Peyer's patch (tissue), 4 donors: ENCODE results near the gene SLC25A19. TPM values are rescaled to one million over a fixed set of nuclear protein-coding genes. Genes with fewer than 3 reads are reported as not detected.
A peak's percentile ranks its signal among the peaks of the same experiment; 100 is the strongest.

Source experiments
- DNase-seq, 3 donors: peaks; one replicate each; pipeline ENCODE4 v3.0.0-alpha.2; 2017 to 2019
- H3K27ac ChIP-seq, 4 donors: fragments of 200-600 bp; sonication (generic); one replicate each; pipeline ENCODE4 v1.5.1; 2016 to 2019
- H3K27me3 ChIP-seq, 2 donors: fragments of 200-600 bp; sonication (generic); one replicate each; pipeline ENCODE4 v1.5.1; 2019
- H3K36me3 ChIP-seq, 3 donors: fragments of 200-600 bp; sonication (generic); one replicate each; pipeline ENCODE4 v1.5.1; 2016 to 2019
- H3K4me1 ChIP-seq, 4 donors: fragments of 200-600 bp; sonication (generic); one replicate each; pipeline ENCODE4 v1.5.1; 2016 to 2019
- H3K4me3 ChIP-seq, 4 donors: fragments of 200-600 bp; sonication (generic); 1 replicate in 3 of 4; 2 replicates in 1 of 4; pipeline ENCODE4 v1.5.1; 2016 to 2019; ENCODE audit warnings: mild to moderate bottlenecking in 1 of 4
- H3K9me3 ChIP-seq, 4 donors: fragments of 200-600 bp; sonication (generic); one replicate each; pipeline ENCODE4 v1.5.1; 2016 to 2019; ENCODE audit warnings: mild to moderate bottlenecking in 1 of 4
- POLR2A ChIP-seq, 2 donors: fragments of 450-650 bp; IDR thresholded peaks; one replicate each; pipeline ENCODE4 v1.5.1; 2017; ENCODE audit warnings: antibody characterized with exemption in 2 of 2, mild to moderate bottlenecking in 2 of 2, moderate library complexity in 2 of 2
- total RNA-seq, 4 donors: library from RNA; depleted of rRNA; stranded (reverse); fragments of >200 nt; gene quantifications; one replicate each; pipeline ENCODE4 v1.1.0, GENCODE V29; 2016
- TF ChIP-seq, protein P1 (sequence below), 6 experiments: fragments of 450-650 bp in 4 of 6; fragments of 200-600 bp in 2 of 6; sonication (generic) in 1 of 6; IDR thresholded peaks; one replicate each; pipeline ENCODE4 v1.5.1; 2017 to 2019; ENCODE audit warnings: antibody characterized with exemption in 6 of 6, mild to moderate bottlenecking in 3 of 6, moderate library complexity in 1 of 6

SLC25A19 gene
- total RNA-seq, 4 donors from 2014 or later = 8.2 to 24.8 (median 17.0) TPM

- H3K36me3 ChIP-seq = peaks cover 0 to 100% (median 0%) of the 10 kb centered on the region in 3 donors
- H3K9me3 ChIP-seq = no peaks in the 10 kb centered on the region
- peak overlapping the region in 1 of 4 donors; percentile 40 for H3K27ac ChIP-seq
- DNase-seq = peak; percentile 47 to 79 (median 68)
- H3K27me3 ChIP-seq = no peaks in the 10 kb centered on the region
- TF ChIP-seq POLR2A (IDR thresholded peaks at IDR 0.05) = no peak
- TF ChIP-seq, protein P1, sequence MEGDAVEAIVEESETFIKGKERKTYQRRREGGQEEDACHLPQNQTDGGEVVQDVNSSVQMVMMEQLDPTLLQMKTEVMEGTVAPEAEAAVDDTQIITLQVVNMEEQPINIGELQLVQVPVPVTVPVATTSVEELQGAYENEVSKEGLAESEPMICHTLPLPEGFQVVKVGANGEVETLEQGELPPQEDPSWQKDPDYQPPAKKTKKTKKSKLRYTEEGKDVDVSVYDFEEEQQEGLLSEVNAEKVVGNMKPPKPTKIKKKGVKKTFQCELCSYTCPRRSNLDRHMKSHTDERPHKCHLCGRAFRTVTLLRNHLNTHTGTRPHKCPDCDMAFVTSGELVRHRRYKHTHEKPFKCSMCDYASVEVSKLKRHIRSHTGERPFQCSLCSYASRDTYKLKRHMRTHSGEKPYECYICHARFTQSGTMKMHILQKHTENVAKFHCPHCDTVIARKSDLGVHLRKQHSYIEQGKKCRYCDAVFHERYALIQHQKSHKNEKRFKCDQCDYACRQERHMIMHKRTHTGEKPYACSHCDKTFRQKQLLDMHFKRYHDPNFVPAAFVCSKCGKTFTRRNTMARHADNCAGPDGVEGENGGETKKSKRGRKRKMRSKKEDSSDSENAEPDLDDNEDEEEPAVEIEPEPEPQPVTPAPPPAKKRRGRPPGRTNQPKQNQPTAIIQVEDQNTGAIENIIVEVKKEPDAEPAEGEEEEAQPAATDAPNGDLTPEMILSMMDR (IDR thresholded peaks at IDR 0.05) = peak; percentile 61 to 81 (median 76)
- H3K4me3 ChIP-seq = no peak overlapping the region
- peaks cover 0 to 18% (median 12%) of the 10 kb centered on the region in 4 donors for H3K4me1 ChIP-seq
These were observed 50.5 kb downstream of the SLC25A19 start for GRCh38 chr17:75238684-75239191.

DNA sequence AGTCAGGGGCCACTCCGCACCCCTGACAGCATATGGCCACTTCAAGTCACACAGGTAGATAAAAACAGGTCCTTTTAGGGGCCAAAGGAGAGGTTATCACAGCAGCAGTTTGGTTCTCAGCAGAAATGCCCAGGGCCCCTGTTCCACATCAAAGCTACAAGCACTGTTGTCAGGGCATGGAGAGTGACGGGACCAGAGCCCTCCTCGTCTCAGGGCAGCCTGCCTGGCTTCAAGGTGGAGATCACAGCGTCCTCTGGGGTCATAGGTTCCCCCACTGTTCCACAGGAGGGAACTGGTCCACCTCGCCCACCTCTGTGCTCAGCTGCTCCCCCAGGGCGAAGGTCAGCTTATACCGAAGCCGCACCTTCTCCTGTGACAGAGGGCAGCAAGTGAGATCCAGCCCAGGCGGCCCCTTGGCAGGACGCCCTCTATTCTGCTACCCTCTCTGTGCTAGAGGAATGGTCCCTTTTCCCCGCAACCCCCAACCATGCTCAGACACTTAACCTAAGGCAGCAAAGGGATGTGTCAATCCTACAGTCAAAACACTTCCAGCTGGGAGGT is 51.1 kb downstream of the SLC25A19 start:
- Histone ChIP-seq H3K9me3 (no peaks in the 10 kb centered on the region), H3K27ac (peak overlapping the region in 1 of 4 donors; percentile 40), H3K4me3 (no peak overlapping the region), H3K4me1 (peaks cover 0 to 18% (median 9%) of the 10 kb centered on the region in 4 donors), H3K36me3 (peaks cover 0 to 99% (median 0%) of the 10 kb centered on the region in 3 donors), H3K27me3 (no peaks in the 10 kb centered on the region)
- no peak for DNase-seq
- no peak for TF ChIP-seq POLR2A (IDR thresholded peaks at IDR 0.05)
- TF ChIP-seq, protein P1 (IDR thresholded peaks at IDR 0.05) = no peak

- no peak overlapping the region for H3K4me3 ChIP-seq
- H3K27ac ChIP-seq = no peak overlapping the region
- H3K9me3 ChIP-seq = no peaks in the 10 kb centered on the region
- H3K36me3 ChIP-seq = peaks cover 0 to 99% (median 0%) of the 10 kb centered on the region in 3 donors
- no peak for TF ChIP-seq POLR2A (IDR thresholded peaks at IDR 0.05)
- TF ChIP-seq, protein P1 (IDR thresholded peaks at IDR 0.05) = no peak
- peaks cover 0 to 13% (median 9%) of the 10 kb centered on the region in 4 donors for H3K4me1 ChIP-seq
- DNase-seq = no peak
- H3K27me3 ChIP-seq = no peaks in the 10 kb centered on the region
These were observed 51.9 kb downstream of the SLC25A19 start for GRCh38 chr17:75237100-75238014.

DNA sequence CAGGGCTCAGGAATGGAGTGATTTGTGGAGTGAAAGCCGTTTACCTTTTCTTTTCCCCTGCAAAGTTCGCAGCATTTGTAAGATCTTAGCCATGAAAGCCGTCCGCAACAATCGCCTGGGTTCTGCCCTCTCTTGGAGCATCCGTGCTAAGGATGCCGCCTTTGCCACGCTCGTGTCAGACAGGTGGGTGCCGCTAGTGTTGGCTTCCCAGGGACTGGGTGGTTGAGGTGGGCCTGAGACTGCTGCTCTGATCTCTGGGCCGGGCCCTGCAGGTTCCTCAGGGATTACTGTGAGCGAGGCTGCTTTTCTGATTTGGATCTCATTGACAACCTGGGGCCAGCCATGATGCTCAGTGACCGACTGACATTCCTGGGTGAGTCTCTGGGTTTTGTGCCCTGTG is 56.4 kb downstream of the SLC25A19 start:
- Histone ChIP-seq H3K36me3 (peaks cover 0 to 96% (median 0%) of the 10 kb centered on the region in 3 donors), H3K27me3 (no peaks in the 10 kb centered on the region), H3K27ac (no peak overlapping the region), H3K4me3 (no peak overlapping the region), H3K4me1 (no peaks in the 10 kb centered on the region), H3K9me3 (no peaks in the 10 kb centered on the region)
- no peak for DNase-seq
- TF ChIP-seq, protein P1 (IDR thresholded peaks at IDR 0.05) = no peak
- no peak for TF ChIP-seq POLR2A (IDR thresholded peaks at IDR 0.05)

- no peak overlapping the region for H3K4me3 ChIP-seq
- no peak overlapping the region for H3K27ac ChIP-seq
- TF ChIP-seq, protein P1 (IDR thresholded peaks at IDR 0.05) = no peak
- peaks cover 0 to 93% (median 0%) of the 10 kb centered on the region in 3 donors for H3K36me3 ChIP-seq
- H3K4me1 ChIP-seq = no peaks in the 10 kb centered on the region
- DNase-seq = no peak
- H3K9me3 ChIP-seq = no peaks in the 10 kb centered on the region
- H3K27me3 ChIP-seq = no peaks in the 10 kb centered on the region
These were observed 57.3 kb downstream of the SLC25A19 start for GRCh38 chr17:75231741-75232464.
